HepG2 (cell line): Measurements from ENCODE around the gene KCNT1.

Experiments used
- CEBPB ChIP-seq: IDR thresholded peaks from 2 replicates; pipeline ENCODE4 v1.6.1; 2011; ENCODE audit warnings: low read depth, low read length, improper control_type of control experiment, borderline replicate concordance
- JUND ChIP-seq: sonication (generic); formaldehyde crosslinking; IDR thresholded peaks from 2 replicates; pipeline ENCODE4 v1.8.0; 2022; ENCODE audit warnings: mild to moderate bottlenecking, missing genetic modification reagents
- PRPF4 ChIP-seq: fragments of 200-400 bp; formaldehyde crosslinking; IDR thresholded peaks from 2 replicates; pipeline ENCODE4 v1.6.1; 2016; ENCODE audit warnings: low read length, low read depth; ENCODE audit not compliant: poor library complexity, severe bottlenecking
- TRIM24 ChIP-seq: sonication (generic); formaldehyde crosslinking; IDR thresholded peaks from 2 replicates; pipeline ENCODE4 v1.8.0; 2022; ENCODE audit warnings: mild to moderate bottlenecking, missing genetic modification reagents
- YY1 ChIP-seq: IDR thresholded peaks from 2 replicates; pipeline ENCODE4 v1.6.1; 2011; ENCODE audit warnings: low read length, low read depth, moderate library complexity, mild to moderate bottlenecking; ENCODE audit not compliant: insufficient read depth, insufficient replicate concordance
- ZBTB49 ChIP-seq: sonication (generic); formaldehyde crosslinking; IDR thresholded peaks from 2 replicates; pipeline ENCODE4 v1.4.0; 2020; ENCODE audit warnings: missing genetic modification reagents, borderline replicate concordance

- TF ChIP-seq JUND (no peak), TRIM24 (CRISPR knock-in tag) (no peak), PRPF4 (no peak), CEBPB (no peak), YY1 (no peak), ZBTB49 (no peak)
Measured at GRCh38 chr9:135809166-135809565, 107.2 kb downstream of the KCNT1 start.
